Neural cell (in vitro differentiated cells): ENCODE data around the gene AGPAT3.

ENCODE experiments used
- CTCF ChIP-seq: fragments of 450-650 bp; IDR thresholded peaks from 2 replicates; pipeline ENCODE4 v1.5.1; 2014; ENCODE audit warnings: antibody characterized with exemption, mild to moderate bottlenecking, moderate library complexity; ENCODE audit not compliant: poor library complexity, severe bottlenecking
- EZH2 ChIP-seq: fragments of 200-600, 300-800 bp; shearing (Covaris generic), sonication (generic); IDR thresholded peaks from 2 replicates; pipeline ENCODE4 v1.6.1; 2014; ENCODE audit warnings: antibody characterized with exemption, low read length, borderline replicate concordance, mild to moderate bottlenecking; ENCODE audit not compliant: insufficient read depth, poor library complexity, severe bottlenecking
- MXI1 ChIP-seq: fragments of 450-650 bp; conservative IDR thresholded peaks from 2 replicates; pipeline ENCODE4 v1.6.1; 2014; ENCODE audit warnings: antibody characterized with exemption, mild to moderate bottlenecking; ENCODE audit not compliant: poor library complexity, severe bottlenecking
- POLR2AphosphoS5 ChIP-seq: IDR thresholded peaks from 2 replicates; pipeline ENCODE4 v1.6.1; 2012
- RAD21 ChIP-seq: fragments of 450-650 bp; conservative IDR thresholded peaks from 2 replicates; pipeline ENCODE4 v1.6.1; 2014; ENCODE audit warnings: antibody characterized with exemption, mild to moderate bottlenecking, moderate library complexity

GRCh38 chr21:43907751-43908150 is 42.7 kb downstream of the AGPAT3 start:
- TF ChIP-seq EZH2 = no peak
- TF ChIP-seq MXI1 = no peak
- TF ChIP-seq CTCF = no peak
- TF ChIP-seq POLR2AphosphoS5 = no peak
- TF ChIP-seq RAD21 = no peak
